Measurements from ENCODE around the gene ATP5F1B. TPM values are rescaled to one million over a fixed set of nuclear protein-coding genes. Genes with fewer than 3 reads are reported as not detected.

ATP5F1B gene
- total RNA-seq, 2 donors from 2014 or later, result 489 to 941 TPM

Other genes starting within 250 kb of the ATP5F1B start
- gene TIMELESS, start 196.6 kb downstream of the ATP5F1B start, total RNA-seq, result 10 to 100 TPM; 36.6 to 57.4 TPM
- not detected for gene MIP, start 191.3 kb downstream of the ATP5F1B start, total RNA-seq
- 1 to 10 TPM; 3.9 to 4.2 TPM for gene SPRYD4, start 177.4 kb downstream of the ATP5F1B start, total RNA-seq
- gene GLS2, start 157.8 kb downstream of the ATP5F1B start, total RNA-seq, result 1 to 10 TPM; 1.3 to 4.7 TPM
- gene RBMS2, start 124.2 kb downstream of the ATP5F1B start, total RNA-seq, result 1 to 10 TPM; 1.1 to 2.3 TPM
- gene BAZ2A, start 15.7 kb downstream of the ATP5F1B start, total RNA-seq, result 100 to 1,000 TPM in 1 of 2 donors, 10 to 100 TPM in 1; 97.8 to 166 TPM
- gene PTGES3, start 42.3 kb upstream of the ATP5F1B start, total RNA-seq, result 100 to 1,000 TPM; 278 to 391 TPM
- gene NACA, start 79.3 kb upstream of the ATP5F1B start, total RNA-seq, result 1,000 to 10,000 TPM in 1 of 2 donors, 100 to 1,000 TPM in 1; 869 to 1,019 TPM
- gene PRIM1, start 106.3 kb upstream of the ATP5F1B start, total RNA-seq, result 10 to 100 TPM; 58.0 to 62.9 TPM
- gene HSD17B6, start 117.3 kb upstream of the ATP5F1B start, total RNA-seq, result 1 to 10 TPM; 2.8 to 4.8 TPM

All from activated T-helper 17 cell treated with anti-CD3 and anti-CD28 coated beads, Interleukin-2, amount 50 U/mL, for 72 hours (primary cell).